DND-41 (cell line): ENCODE results near the gene PCDHB16.
"Not testable (repeated sequence)": the region's sequence is repeated elsewhere in the genome, so short reads cannot be mapped to it uniquely, and the experiment has no call there.

Source experiments
- EZH2 ChIP-seq: IDR thresholded peaks from 3 replicates; pipeline ENCODE4 v1.6.1; 2012; ENCODE audit warnings: borderline replicate concordance, low read depth, mild to moderate bottlenecking, moderate library complexity, low read length, inconsistent platforms; ENCODE audit not compliant: severe bottlenecking
- TF ChIP-seq, protein P1 (sequence below): IDR thresholded peaks from 2 replicates; pipeline ENCODE4 v1.5.1; 2012; ENCODE audit warnings: borderline replicate concordance, low read length, moderate library complexity, mild to moderate bottlenecking; ENCODE audit not compliant: poor library complexity, severe bottlenecking; ENCODE audit errors: extremely low read depth

DNA sequence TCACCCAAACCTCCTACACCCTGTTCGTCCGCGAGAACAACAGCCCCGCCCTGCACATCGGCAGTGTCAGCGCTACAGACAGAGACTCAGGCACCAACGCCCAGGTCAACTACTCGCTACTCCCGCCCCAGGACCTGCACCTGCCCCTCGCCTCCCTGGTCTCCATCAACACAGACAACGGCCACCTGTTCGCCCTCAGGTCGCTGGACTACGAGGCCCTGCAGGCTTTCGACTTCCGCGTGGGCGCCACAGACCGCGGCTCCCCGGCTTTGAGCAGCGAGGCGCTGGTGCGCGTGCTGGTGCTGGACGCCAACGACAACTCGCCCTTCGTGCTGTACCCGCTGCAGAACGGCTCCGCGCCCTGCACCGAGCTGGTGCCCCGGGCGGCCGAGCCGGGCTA, 18.9 kb downstream of the PCDHB16 start:
- TF ChIP-seq, protein P1, sequence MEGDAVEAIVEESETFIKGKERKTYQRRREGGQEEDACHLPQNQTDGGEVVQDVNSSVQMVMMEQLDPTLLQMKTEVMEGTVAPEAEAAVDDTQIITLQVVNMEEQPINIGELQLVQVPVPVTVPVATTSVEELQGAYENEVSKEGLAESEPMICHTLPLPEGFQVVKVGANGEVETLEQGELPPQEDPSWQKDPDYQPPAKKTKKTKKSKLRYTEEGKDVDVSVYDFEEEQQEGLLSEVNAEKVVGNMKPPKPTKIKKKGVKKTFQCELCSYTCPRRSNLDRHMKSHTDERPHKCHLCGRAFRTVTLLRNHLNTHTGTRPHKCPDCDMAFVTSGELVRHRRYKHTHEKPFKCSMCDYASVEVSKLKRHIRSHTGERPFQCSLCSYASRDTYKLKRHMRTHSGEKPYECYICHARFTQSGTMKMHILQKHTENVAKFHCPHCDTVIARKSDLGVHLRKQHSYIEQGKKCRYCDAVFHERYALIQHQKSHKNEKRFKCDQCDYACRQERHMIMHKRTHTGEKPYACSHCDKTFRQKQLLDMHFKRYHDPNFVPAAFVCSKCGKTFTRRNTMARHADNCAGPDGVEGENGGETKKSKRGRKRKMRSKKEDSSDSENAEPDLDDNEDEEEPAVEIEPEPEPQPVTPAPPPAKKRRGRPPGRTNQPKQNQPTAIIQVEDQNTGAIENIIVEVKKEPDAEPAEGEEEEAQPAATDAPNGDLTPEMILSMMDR, result not testable (repeated sequence)
- TF ChIP-seq EZH2, result not testable (repeated sequence)
